PC-9 (cell line): ENCODE data around the gene KRT1. TPM values are rescaled to one million over a fixed set of nuclear protein-coding genes. Genes with fewer than 3 reads are reported as not detected.

ENCODE experiments used
- BruUV-seq: library from RNA; stranded (reverse); fragments of 400-500 nt; replicated peaks from 2 replicates; lab custom pipeline; 2021; lab: Mats Ljungman, UMichigan
- CTCF ChIA-PET: fragments of 300-600 bp; sonication (Branson Sonifier 250); formaldehyde crosslinking; loops from one replicate; lab custom pipeline; 2022; ENCODE audit warnings: antibody characterized with exemption; lab: Charles Lee
- POLR2A ChIA-PET: fragments of 300-600 bp; sonication (Branson Sonifier 250); formaldehyde crosslinking; loops from one replicate; lab custom pipeline; 2022; ENCODE audit warnings: antibody characterized with exemption; ENCODE audit not compliant: unreplicated experiment; lab: Charles Lee
- DNase-seq, 2 experiments: peaks; one replicate each; pipeline versions ENCODE4 v3.0.0 to v3.0.0-alpha.2; 2015 to 2022; ENCODE audit warnings: mixed read lengths in 1 of 2
- H2AFZ ChIP-seq: fragments of 200-600 bp; sonication (generic); 2 replicates; pipeline ENCODE4 v1.8.1; 2017; ENCODE audit warnings: antibody characterized with exemption
- H3F3A ChIP-seq: fragments of 200-600 bp; sonication (generic); 2 replicates; pipeline ENCODE4 v1.8.1; 2017; ENCODE audit warnings: antibody characterized with exemption, mild to moderate bottlenecking, low read depth; ENCODE audit not compliant: insufficient read depth
- H3K27ac ChIP-seq: fragments of 200-600 bp; sonication (generic); 2 replicates; pipeline ENCODE4 v1.6.1; 2016; ENCODE audit warnings: mixed run types
- H3K27me3 ChIP-seq: fragments of 200-600 bp; sonication (generic); 2 replicates; pipeline ENCODE4 v1.6.1; 2016; ENCODE audit warnings: low read depth, mixed run types; ENCODE audit not compliant: insufficient read depth
- H3K36me3 ChIP-seq: fragments of 200-600 bp; sonication (generic); 2 replicates; pipeline ENCODE4 v1.6.1; 2016; ENCODE audit warnings: low read depth, mixed run types
- H3K4me1 ChIP-seq: fragments of 200-600 bp; sonication (generic); replicated peaks from 2 replicates; pipeline ENCODE4 v1.6.1; 2016; ENCODE audit warnings: mixed run types; ENCODE audit not compliant: insufficient read depth
- H3K4me2 ChIP-seq: fragments of 200-600 bp; sonication (generic); 2 replicates; pipeline ENCODE4 v1.6.1; 2017; ENCODE audit warnings: mixed run types
- H3K4me3 ChIP-seq: fragments of 200-600 bp; sonication (generic); 2 replicates; pipeline ENCODE4 v1.6.1; 2016; ENCODE audit warnings: mixed run types
- H3K79me2 ChIP-seq: fragments of 200-600 bp; sonication (generic); 2 replicates; pipeline ENCODE4 v1.6.1; 2017; ENCODE audit warnings: low read depth, mixed run types
- H3K9me2 ChIP-seq: fragments of 200-600 bp; sonication (generic); 2 replicates; pipeline ENCODE4 v1.8.1; 2017; ENCODE audit warnings: mild to moderate bottlenecking; ENCODE audit not compliant: insufficient read depth
- H3K9me3 ChIP-seq: fragments of 200-600 bp; sonication (generic); 2 replicates; pipeline ENCODE4 v1.8.1; 2016; ENCODE audit warnings: low read depth; ENCODE audit not compliant: insufficient read depth
- H4K20me1 ChIP-seq: fragments of 200-600 bp; sonication (generic); 2 replicates; pipeline ENCODE4 v1.8.1; 2017; ENCODE audit not compliant: insufficient read depth
- CTCF ChIP-seq: fragments of 200-600 bp; sonication (generic); conservative IDR thresholded peaks from 2 replicates; pipeline ENCODE4 v1.6.1; 2017; ENCODE audit warnings: mixed run types, antibody characterized with exemption, mild to moderate bottlenecking, moderate library complexity
- EZH2 ChIP-seq: fragments of 200-600 bp; sonication (generic); IDR thresholded peaks from 2 replicates; pipeline ENCODE4 v1.8.0; 2017; ENCODE audit warnings: antibody characterized with exemption, low read depth
- intact Hi-C: fragments of 100-400 bp; cut with micrococcal nuclease; formaldehyde crosslinking; loops from one replicate; pipeline ENCODE4 v1.10.0; 2022; ENCODE audit not compliant: unreplicated experiment
- total RNA-seq: library from RNA; stranded (reverse); gene quantifications from 2 replicates; pipeline ENCODE4 v1.2.3, GENCODE V29; 2021

KRT1 gene
- total RNA-seq, 1 experiment from 2014 or later, result not detected

GRCh38 chr12:52647601-52648000, 32.6 kb downstream of the KRT1 start:
- H3K4me1 ChIP-seq, result peaks cover 11% of the 10 kb centered on the region; the same call in 1 of the 2 replicates
- no peak overlapping the region for H3K27ac ChIP-seq
- no peak overlapping the region for H3K4me3 ChIP-seq
- H3K9me2 ChIP-seq, result no peaks in the 10 kb centered on the region
- no peak overlapping the region for H2AFZ ChIP-seq
- no peaks in the 10 kb centered on the region for H3K79me2 ChIP-seq
- no TSS peak for BruUV-seq
- H3K4me2 ChIP-seq, result no peak overlapping the region
- no peaks in the 10 kb centered on the region for H3K36me3 ChIP-seq
- ChIA-PET POLR2A (no interaction called here), CTCF (no interaction called here)
- no peak for DNase-seq
- TF ChIP-seq EZH2, result no peak
- no peak for TF ChIP-seq CTCF
- H3F3A ChIP-seq, result no peaks in the 10 kb centered on the region
- no peaks in the 10 kb centered on the region for H3K9me3 ChIP-seq
- intact Hi-C loops, result no loop called here
- H4K20me1 ChIP-seq, result no peaks in the 10 kb centered on the region
- H3K27me3 ChIP-seq, result no peaks in the 10 kb centered on the region

GRCh38 chr12:52646613-52647012, 33.6 kb downstream of the KRT1 start:
- H4K20me1 ChIP-seq, result no peaks in the 10 kb centered on the region
- no TSS peak for BruUV-seq
- POLR2A ChIA-PET, result no interaction called here
- TF ChIP-seq CTCF (no peak), EZH2 (no peak)
- H3K9me3 ChIP-seq, result no peaks in the 10 kb centered on the region
- H2AFZ ChIP-seq, result no peak overlapping the region
- no peaks in the 10 kb centered on the region for H3F3A ChIP-seq
- DNase-seq, result no peak
- CTCF ChIA-PET, result no interaction called here
- H3K4me1 ChIP-seq, result peaks cover 11% of the 10 kb centered on the region; the same call in 1 of the 2 replicates
- H3K9me2 ChIP-seq, result no peaks in the 10 kb centered on the region
- no peaks in the 10 kb centered on the region for H3K36me3 ChIP-seq
- no peak overlapping the region for H3K4me2 ChIP-seq
- H3K4me3 ChIP-seq, result no peak overlapping the region
- H3K79me2 ChIP-seq, result no peaks in the 10 kb centered on the region
- no peak overlapping the region for H3K27ac ChIP-seq
- H3K27me3 ChIP-seq, result no peaks in the 10 kb centered on the region
- intact Hi-C loops, result no loop called here

GRCh38 chr12:52645982-52646381, 34.2 kb downstream of the KRT1 start:
- DNase-seq, result peak in 1 of 2 experiments; percentile 49
- Histone ChIP-seq H3K27ac (no peak overlapping the region), H3K9me2 (no peaks in the 10 kb centered on the region), H3K27me3 (no peaks in the 10 kb centered on the region), H4K20me1 (no peaks in the 10 kb centered on the region), H3K9me3 (no peaks in the 10 kb centered on the region), H2AFZ (no peak overlapping the region), H3K4me3 (no peak overlapping the region), H3K4me2 (no peak overlapping the region), H3F3A (no peaks in the 10 kb centered on the region), H3K79me2 (no peaks in the 10 kb centered on the region), H3K4me1 (peaks cover 11% of the 10 kb centered on the region; the same call in 1 of the 2 replicates), H3K36me3 (no peaks in the 10 kb centered on the region)
- intact Hi-C loops, result no loop called here
- ChIA-PET POLR2A (no interaction called here), CTCF (no interaction called here)
- TF ChIP-seq EZH2, result no peak
- TF ChIP-seq CTCF, result no peak
- no TSS peak for BruUV-seq
